Measurements from ENCODE around the gene PEAK3.

Gene PEAK3

DNA sequence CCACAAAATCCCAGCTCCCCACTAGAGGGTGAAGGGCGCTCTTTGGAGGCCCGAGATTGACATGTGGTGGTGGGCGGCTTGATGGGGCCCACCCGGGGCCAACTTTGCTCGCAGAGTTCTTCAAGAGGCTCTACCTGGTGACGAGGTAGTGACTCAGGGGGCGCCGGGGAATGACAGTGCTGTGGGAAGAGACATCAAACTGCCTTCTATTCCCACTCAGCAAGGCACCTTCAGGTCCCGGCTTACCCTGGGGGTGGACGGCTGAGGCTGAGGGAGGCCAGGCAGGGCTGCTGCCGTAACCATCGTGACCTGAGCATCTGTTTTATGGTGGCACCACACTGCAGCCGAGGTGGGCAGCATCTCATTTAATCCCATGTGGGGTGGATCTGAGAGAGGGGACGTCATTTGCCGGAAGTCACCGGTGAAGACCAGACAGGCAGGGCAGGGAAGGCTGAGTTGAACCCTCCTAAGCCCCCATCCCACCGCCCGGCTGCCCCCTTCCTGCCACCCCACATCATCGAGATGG lies 24.4 kb upstream of the PEAK3 start:
- H3K79me1 ChIP-seq (ENCODE audit: low read length) = no peaks in the 10 kb centered on the region
- H4K5ac ChIP-seq (ENCODE audit: low read length) = no peak overlapping the region
- no peak overlapping the region for H2BK5ac ChIP-seq (ENCODE audit: low read length)
- H4K8ac ChIP-seq (ENCODE audit: low read depth, low read length) = no peak overlapping the region
- no CpG with 5 or more reads among the region's 19 CpGs for WGBS (ENCODE audit: extremely low coverage, insufficient coverage, low lambda C conversion rate)
- no peak overlapping the region for H3K4me2 ChIP-seq (ENCODE audit: low read length)
- H3K27me3 ChIP-seq (ENCODE audit: insufficient read depth, low read length, poor library complexity) = peaks cover 9% of the 10 kb centered on the region
- no peak overlapping the region for H3K18ac ChIP-seq (ENCODE audit: low read length)
- no peak overlapping the region for H2BK120ac ChIP-seq (ENCODE audit: low read depth, low read length)
- H3K56ac ChIP-seq (ENCODE audit: low read length) = no peak overlapping the region
- H3K4me1 ChIP-seq (ENCODE audit: control insufficient read depth, low read depth, low read length) = no peaks in the 10 kb centered on the region
- no peak overlapping the region for H3K4me3 ChIP-seq (ENCODE audit: low read length)
- no peak overlapping the region for H3K9ac ChIP-seq (ENCODE audit: low read length)
- H2AK5ac ChIP-seq (ENCODE audit: low read length) = no peak overlapping the region
- H3K23ac ChIP-seq (ENCODE audit: low read length) = no peak overlapping the region
- no peaks in the 10 kb centered on the region for H3K36me3 ChIP-seq (ENCODE audit: control insufficient read depth, insufficient read depth, low read length)
- no peaks in the 10 kb centered on the region for H3K79me2 ChIP-seq (ENCODE audit: control insufficient read depth, insufficient read depth, low read length)
- no peak overlapping the region for H3K4ac ChIP-seq (ENCODE audit: low read depth, low read length)
- no peak for DNase-seq
- no peak overlapping the region for H3K27ac ChIP-seq (ENCODE audit: low read depth, low read length)
- H2BK15ac ChIP-seq (replicated peaks; ENCODE audit: low read depth) = no peak overlapping the region

DNA sequence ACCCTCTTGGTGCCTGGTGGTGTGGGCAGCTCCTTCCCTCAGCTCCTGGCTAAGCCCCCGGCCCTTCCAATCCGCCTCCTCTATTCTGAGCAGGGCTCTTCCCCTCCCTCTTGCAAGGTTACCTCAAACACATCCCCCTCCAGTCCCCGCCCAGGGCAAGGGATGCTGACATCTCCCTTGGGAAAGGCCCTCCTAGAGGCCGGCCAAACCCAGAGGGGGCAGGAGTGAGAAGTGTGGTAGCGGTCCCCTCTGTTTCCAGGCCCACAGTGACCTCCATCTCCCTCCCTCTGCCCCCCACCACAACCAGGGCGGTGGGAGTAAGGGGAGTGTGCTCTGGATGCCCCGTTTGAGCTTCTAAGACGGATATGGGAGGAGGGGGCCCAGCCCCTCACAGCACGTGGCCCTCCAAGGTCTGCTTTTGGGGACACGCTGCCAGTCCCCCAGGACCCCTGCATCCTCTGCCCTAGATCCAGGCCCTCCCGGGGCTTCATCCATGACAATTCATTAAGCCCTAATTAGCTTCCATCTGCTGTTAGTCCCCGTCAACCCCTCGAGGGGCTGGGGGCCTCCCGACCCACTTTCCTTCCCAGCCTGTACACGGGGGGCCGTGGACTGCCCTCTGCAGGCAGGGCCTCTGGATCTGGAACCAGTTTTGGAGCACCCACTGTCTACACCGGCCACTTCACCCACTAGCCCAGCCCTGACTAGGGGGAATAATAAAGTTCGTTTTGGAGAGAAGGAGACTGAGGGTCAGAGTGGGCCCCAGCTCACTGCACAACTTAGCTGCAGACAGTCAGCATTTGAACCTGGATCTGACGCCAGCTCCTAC lies 23.7 kb upstream of the PEAK3 start:
- Histone ChIP-seq H3K4me1 (ENCODE audit: control insufficient read depth, low read depth, low read length) (no peaks in the 10 kb centered on the region), H4K5ac (ENCODE audit: low read length) (no peak overlapping the region), H3K79me2 (ENCODE audit: control insufficient read depth, insufficient read depth, low read length) (no peaks in the 10 kb centered on the region), H2BK120ac (ENCODE audit: low read depth, low read length) (no peak overlapping the region), H3K4me2 (ENCODE audit: low read length) (no peak overlapping the region), H2AK5ac (ENCODE audit: low read length) (no peak overlapping the region), H3K18ac (ENCODE audit: low read length) (no peak overlapping the region), H3K4me3 (ENCODE audit: low read length) (no peak overlapping the region), H3K4ac (ENCODE audit: low read depth, low read length) (no peak overlapping the region), H3K9ac (ENCODE audit: low read length) (no peak overlapping the region), H2BK5ac (ENCODE audit: low read length) (no peak overlapping the region), H3K36me3 (ENCODE audit: control insufficient read depth, insufficient read depth, low read length) (no peaks in the 10 kb centered on the region), H2BK15ac (replicated peaks; ENCODE audit: low read depth) (no peak overlapping the region), H3K27me3 (ENCODE audit: insufficient read depth, low read length, poor library complexity) (peaks cover 9% of the 10 kb centered on the region), H4K8ac (ENCODE audit: low read depth, low read length) (no peak overlapping the region), H3K23ac (ENCODE audit: low read length) (no peak overlapping the region), H3K27ac (ENCODE audit: low read depth, low read length) (no peak overlapping the region), H3K56ac (ENCODE audit: low read length) (no peak overlapping the region), H3K79me1 (ENCODE audit: low read length) (no peaks in the 10 kb centered on the region)
- WGBS (ENCODE audit: extremely low coverage, insufficient coverage, low lambda C conversion rate) = no CpG with 5 or more reads among the region's 19 CpGs
- no peak for DNase-seq

DNA sequence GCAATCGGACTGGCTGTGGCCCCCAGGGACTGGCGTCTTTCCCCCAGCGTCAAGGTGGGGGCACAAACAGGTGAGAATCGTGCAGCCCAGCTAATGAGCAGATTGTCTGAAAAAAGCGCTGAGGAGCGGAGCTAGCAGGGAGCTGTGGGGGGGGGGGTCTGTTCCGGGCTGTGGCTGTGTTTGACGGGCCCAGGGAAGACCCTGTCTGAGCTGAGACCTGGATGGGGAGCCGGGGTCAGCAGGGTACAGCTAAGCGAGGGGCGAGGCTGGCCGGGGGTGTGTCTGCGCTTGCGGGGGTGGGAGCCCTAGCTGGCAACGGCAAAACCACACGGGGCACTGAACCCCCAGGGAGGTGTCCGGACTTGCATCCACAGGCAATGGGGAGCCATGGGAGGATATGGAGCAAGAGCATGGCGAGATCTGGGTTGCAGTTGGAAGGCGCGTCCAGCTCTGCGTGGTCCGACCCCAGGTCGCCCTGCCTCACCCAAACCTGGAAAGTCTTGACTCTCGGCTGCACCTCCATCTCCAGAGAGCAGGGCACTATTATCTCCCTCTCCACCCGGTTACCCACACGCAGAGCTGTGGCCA lies 21.3 kb upstream of the PEAK3 start:
- no peak for DNase-seq
- H3K36me3 ChIP-seq (ENCODE audit: control insufficient read depth, insufficient read depth, low read length) = no peaks in the 10 kb centered on the region
- no peak overlapping the region for H2AK5ac ChIP-seq (ENCODE audit: low read length)
- no peak overlapping the region for H2BK5ac ChIP-seq (ENCODE audit: low read length)
- H3K4me3 ChIP-seq (ENCODE audit: low read length) = no peak overlapping the region
- no peak overlapping the region for H3K4me2 ChIP-seq (ENCODE audit: low read length)
- H4K5ac ChIP-seq (ENCODE audit: low read length) = no peak overlapping the region
- H3K27ac ChIP-seq (ENCODE audit: low read depth, low read length) = no peak overlapping the region
- WGBS (ENCODE audit: extremely low coverage, insufficient coverage, low lambda C conversion rate) = no CpG with 5 or more reads among the region's 26 CpGs
- no peak overlapping the region for H2BK120ac ChIP-seq (ENCODE audit: low read depth, low read length)
- H3K4ac ChIP-seq (ENCODE audit: low read depth, low read length) = no peak overlapping the region
- H3K23ac ChIP-seq (ENCODE audit: low read length) = no peak overlapping the region
- no peak overlapping the region for H3K56ac ChIP-seq (ENCODE audit: low read length)
- H2BK15ac ChIP-seq (replicated peaks; ENCODE audit: low read depth) = no peak overlapping the region
- no peak overlapping the region for H3K9ac ChIP-seq (ENCODE audit: low read length)
- H3K27me3 ChIP-seq (ENCODE audit: insufficient read depth, low read length, poor library complexity) = peaks cover 7% of the 10 kb centered on the region
- H3K79me2 ChIP-seq (ENCODE audit: control insufficient read depth, insufficient read depth, low read length) = no peaks in the 10 kb centered on the region
- no peak overlapping the region for H3K18ac ChIP-seq (ENCODE audit: low read length)
- H4K8ac ChIP-seq (ENCODE audit: low read depth, low read length) = no peak overlapping the region
- no peaks in the 10 kb centered on the region for H3K4me1 ChIP-seq (ENCODE audit: control insufficient read depth, low read depth, low read length)
- H3K79me1 ChIP-seq (ENCODE audit: low read length) = no peaks in the 10 kb centered on the region

DNA sequence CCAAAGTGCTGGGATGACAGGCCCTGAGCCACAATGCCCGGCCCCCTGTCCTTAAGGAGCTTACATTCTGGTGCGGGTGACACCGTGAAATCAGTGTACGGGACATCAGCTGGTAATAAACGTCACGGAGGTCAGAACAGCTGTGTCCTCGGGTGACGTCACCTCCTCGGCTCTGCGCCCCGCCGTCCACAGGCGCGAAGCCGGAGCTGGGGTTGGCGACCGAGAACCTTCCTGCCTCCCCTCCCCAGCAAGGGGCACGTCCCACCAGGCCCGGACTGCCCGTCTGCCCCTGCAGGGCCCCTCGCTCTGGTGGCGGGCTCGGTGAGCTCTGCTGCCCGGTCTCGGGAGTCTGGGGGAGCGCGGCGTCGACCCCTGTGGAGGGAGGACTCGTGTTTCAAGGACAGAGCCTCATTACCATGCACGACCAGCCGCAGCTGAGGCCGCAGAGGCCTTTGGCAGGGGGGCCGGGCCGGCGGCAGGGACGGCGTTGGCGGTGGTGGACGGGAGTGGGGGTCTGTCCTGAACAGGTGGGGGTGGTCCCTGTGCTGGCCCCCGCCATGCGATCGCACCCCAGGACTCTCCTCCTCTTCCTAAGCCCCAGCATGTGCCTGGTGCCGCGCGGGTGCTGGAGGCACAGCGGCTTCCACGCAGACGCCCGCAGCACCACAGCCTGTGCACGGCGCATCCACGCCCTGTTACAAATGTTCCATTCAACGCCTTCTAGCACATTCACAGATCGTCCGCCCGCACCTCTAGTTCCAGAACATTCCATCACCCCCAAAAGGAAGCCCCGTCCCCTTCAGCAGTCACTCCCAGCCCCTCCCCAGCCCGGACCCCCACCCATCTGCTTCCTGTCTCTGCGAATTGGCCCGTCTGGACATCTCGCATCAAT lies 20.6 kb upstream of the PEAK3 start:
- no peak overlapping the region for H3K4me3 ChIP-seq (ENCODE audit: low read length)

DNA sequence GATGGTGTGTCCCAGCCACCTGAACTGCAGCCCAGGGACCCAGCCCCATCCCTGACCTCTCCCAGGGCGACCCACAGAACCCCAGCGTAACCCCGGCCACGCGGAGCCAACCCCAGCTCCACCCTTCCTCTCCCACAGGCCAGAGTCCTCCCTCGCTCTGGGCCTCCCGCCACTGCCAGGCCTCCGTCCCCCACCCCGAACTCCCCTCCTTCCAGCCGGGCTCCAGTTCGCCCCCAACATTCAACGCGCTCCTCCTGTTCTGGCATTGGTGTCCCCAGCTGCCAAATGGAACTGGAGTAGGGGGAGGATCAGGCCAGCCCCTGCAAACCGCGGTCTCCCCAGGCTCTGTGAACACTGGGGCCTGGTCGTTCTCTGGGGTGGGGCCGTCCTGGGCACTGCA lies 18.6 kb upstream of the PEAK3 start:
- H4K5ac ChIP-seq (ENCODE audit: low read length) = no peak overlapping the region
- no peaks in the 10 kb centered on the region for H3K79me2 ChIP-seq (ENCODE audit: control insufficient read depth, insufficient read depth, low read length)
- H3K27me3 ChIP-seq (ENCODE audit: insufficient read depth, low read length, poor library complexity) = no peaks in the 10 kb centered on the region
- no peak overlapping the region for H3K18ac ChIP-seq (ENCODE audit: low read length)
- H3K23ac ChIP-seq (ENCODE audit: low read length) = no peak overlapping the region
- no peak overlapping the region for H3K4ac ChIP-seq (ENCODE audit: low read depth, low read length)
- H4K8ac ChIP-seq (ENCODE audit: low read depth, low read length) = no peak overlapping the region
- no CpG with 5 or more reads among the region's 17 CpGs for WGBS (ENCODE audit: extremely low coverage, insufficient coverage, low lambda C conversion rate)
- no peaks in the 10 kb centered on the region for H3K4me1 ChIP-seq (ENCODE audit: control insufficient read depth, low read depth, low read length)
- no peaks in the 10 kb centered on the region for H3K79me1 ChIP-seq (ENCODE audit: low read length)
- H3K27ac ChIP-seq (ENCODE audit: low read depth, low read length) = no peak overlapping the region
- H3K4me3 ChIP-seq (ENCODE audit: low read length) = no peak overlapping the region
- no peak overlapping the region for H3K4me2 ChIP-seq (ENCODE audit: low read length)
- H3K9ac ChIP-seq (ENCODE audit: low read length) = no peak overlapping the region
- H2BK5ac ChIP-seq (ENCODE audit: low read length) = no peak overlapping the region
- no peak for DNase-seq
- no peak overlapping the region for H2BK120ac ChIP-seq (ENCODE audit: low read depth, low read length)
- no peak overlapping the region for H2BK15ac ChIP-seq (replicated peaks; ENCODE audit: low read depth)
- no peak overlapping the region for H3K56ac ChIP-seq (ENCODE audit: low read length)
- no peak overlapping the region for H2AK5ac ChIP-seq (ENCODE audit: low read length)
- H3K36me3 ChIP-seq (ENCODE audit: control insufficient read depth, insufficient read depth, low read length) = no peaks in the 10 kb centered on the region

More for the DNA sequence above, 20.6 kb upstream of the PEAK3 start:
- H3K27me3 ChIP-seq (ENCODE audit: insufficient read depth, low read length, poor library complexity) = peaks cover 2% of the 10 kb centered on the region
- H3K4ac ChIP-seq (ENCODE audit: low read depth, low read length) = no peak overlapping the region
- H3K79me1 ChIP-seq (ENCODE audit: low read length) = no peaks in the 10 kb centered on the region
- H2BK5ac ChIP-seq (ENCODE audit: low read length) = no peak overlapping the region
- H3K4me1 ChIP-seq (ENCODE audit: control insufficient read depth, low read depth, low read length) = no peaks in the 10 kb centered on the region
- no peak overlapping the region for H2AK5ac ChIP-seq (ENCODE audit: low read length)
- H3K4me2 ChIP-seq (ENCODE audit: low read length) = no peak overlapping the region
- H2BK120ac ChIP-seq (ENCODE audit: low read depth, low read length) = no peak overlapping the region
- WGBS (ENCODE audit: extremely low coverage, insufficient coverage, low lambda C conversion rate) = no CpG with 5 or more reads among the region's 62 CpGs
- no peak overlapping the region for H4K5ac ChIP-seq (ENCODE audit: low read length)
- no peak overlapping the region for H3K23ac ChIP-seq (ENCODE audit: low read length)
- H3K56ac ChIP-seq (ENCODE audit: low read length) = peak overlapping the region; percentile 8
- H4K8ac ChIP-seq (ENCODE audit: low read depth, low read length) = no peak overlapping the region
- peak overlapping the region; percentile 3 for H3K9ac ChIP-seq (ENCODE audit: low read length)
- H3K79me2 ChIP-seq (ENCODE audit: control insufficient read depth, insufficient read depth, low read length) = no peaks in the 10 kb centered on the region
- H3K18ac ChIP-seq (ENCODE audit: low read length) = no peak overlapping the region
- DNase-seq = peak; percentile 52
- H3K36me3 ChIP-seq (ENCODE audit: control insufficient read depth, insufficient read depth, low read length) = no peaks in the 10 kb centered on the region
- H3K27ac ChIP-seq (ENCODE audit: low read depth, low read length) = no peak overlapping the region
- H2BK15ac ChIP-seq (replicated peaks; ENCODE audit: low read depth) = no peak overlapping the region

All from mesendoderm (in vitro differentiated cells).